Stimulated activated CD4-positive, alpha-beta T cell treated with anti-CD3 and anti-CD28 coated beads, Interleukin-1b, Interleukin-23, amount 100 ng/mL, for 4 hours (primary cell): ENCODE measurements around the gene LEKR1.
A peak's percentile ranks its signal among the peaks of the same experiment; 100 is the strongest.
"Not testable (repeated sequence)": the region's sequence is repeated elsewhere in the genome, so short reads cannot be mapped to it uniquely, and the experiment has no call there.

Experiments
- DNase-seq, 2 donors: peaks; one replicate each; pipeline ENCODE4 v3.0.0-alpha.2; 2020; ENCODE audit warnings: low read depth in 2 of 2

Gene LEKR1

GRCh38 chr3:156826144-156826895 is at the start of gene LEKR1:
Gene LEKR1, plus strand, starts transcription at chr3:156826353. Its CDS starts 2,977 bp downstream, at chr3:156829330.
- DNase-seq = peak; percentile 47 to 69

- DNase-seq = no peak
Measured at GRCh38 chr3:156776871-156777270, 49.3 kb upstream of the LEKR1 start.

GRCh38 chr3:156781310-156782230 is 44.6 kb upstream of the LEKR1 start:
- DNase-seq = no peak

- no peak for DNase-seq
Measured at GRCh38 chr3:156782319-156782718, 43.8 kb upstream of the LEKR1 start.

- no peak for DNase-seq
Measured at GRCh38 chr3:156782921-156783320, 43.2 kb upstream of the LEKR1 start.

- DNase-seq = no peak
Measured at GRCh38 chr3:156787001-156787400, 39.2 kb upstream of the LEKR1 start.

GRCh38 chr3:156787926-156788663 is 38.1 kb upstream of the LEKR1 start:
- no peak for DNase-seq

GRCh38 chr3:156788846-156789245 is 37.3 kb upstream of the LEKR1 start:
- DNase-seq = no peak

GRCh38 chr3:156790156-156790555 is 36.0 kb upstream of the LEKR1 start:
- no peak for DNase-seq

GRCh38 chr3:156792114-156792513 is 34.0 kb upstream of the LEKR1 start:
- DNase-seq = no peak

- DNase-seq = no peak
Measured at GRCh38 chr3:156792536-156792935, 33.6 kb upstream of the LEKR1 start.

- no peak for DNase-seq
Measured at GRCh38 chr3:156792945-156793344, 33.2 kb upstream of the LEKR1 start.

- no peak for DNase-seq
Measured at GRCh38 chr3:156793400-156793799, 32.8 kb upstream of the LEKR1 start.

GRCh38 chr3:156793851-156794250 is 32.3 kb upstream of the LEKR1 start:
- no peak for DNase-seq

- no peak for DNase-seq
Measured at GRCh38 chr3:156795890-156796481, 30.2 kb upstream of the LEKR1 start.

- no peak for DNase-seq
Measured at GRCh38 chr3:156797368-156797767, 28.8 kb upstream of the LEKR1 start.

- not testable (repeated sequence) for DNase-seq
Measured at GRCh38 chr3:156800287-156800686, 25.9 kb upstream of the LEKR1 start.

- DNase-seq = no peak
Measured at GRCh38 chr3:156801746-156802145, 24.4 kb upstream of the LEKR1 start.

GRCh38 chr3:156802821-156803606 is 23.1 kb upstream of the LEKR1 start:
- DNase-seq = no peak

GRCh38 chr3:156803952-156804741 is 22.0 kb upstream of the LEKR1 start:
- no peak for DNase-seq
